H1 (cell line): ENCODE data around the gene DEDD. TPM values are rescaled to one million over a fixed set of nuclear protein-coding genes. Genes with fewer than 3 reads are reported as not detected.

Experiments
- JUND ChIP-seq: IDR thresholded peaks from 2 replicates; pipeline ENCODE4 v1.6.1; 2011; ENCODE audit warnings: mild to moderate bottlenecking, improper control_type of control experiment, low read length
- TEAD4 ChIP-seq: IDR thresholded peaks from 2 replicates; pipeline ENCODE4 v1.6.1; 2012; ENCODE audit warnings: low read depth, low read length, inconsistent platforms, mixed read lengths
- polyA plus RNA-seq, 7 experiments: library from polyadenylated mRNA; depleted of rRNA in 3 of 7; stranded (reverse) in 5 of 7; unstranded in 2 of 7; fragments of >200 nt in 5 of 7; fragments of 200-250 nt in 2 of 7; gene quantifications; 1 replicate in 5 of 7; 2 replicates in 1 of 7; 4 replicates in 1 of 7; pipeline versions ENCODE4 v1.2.1 to v1.2.3, GENCODE V29; 2011 to 2013; ENCODE audit warnings: missing spikeins in 2 of 7, mixed read lengths in 2 of 7
- total RNA-seq: library from RNA; stranded (reverse); fragmentation: NEBNext Ultra II Directional; extraction: Animal tissue kit (Norgen Biotek cat#: 25700); gene quantifications from 2 replicates; pipeline ENCODE4 v1.2.1, GENCODE V29; 2021

Gene DEDD
- total and polyA plus RNA-seq, 2 of the 8 experiments (the other 6 are each of a cell fraction or from before 2014, with no cell fraction given): 42.6 to 55.9 TPM

- no peak for TF ChIP-seq TEAD4
- TF ChIP-seq JUND: no peak
These were observed 31.3 kb upstream of the DEDD start (continued) for GRCh38 chr1:161163793-161164192.
